Measurements from ENCODE around the gene AFG1L. TPM values are rescaled to one million over a fixed set of nuclear protein-coding genes. Genes with fewer than 3 reads are reported as not detected.

AFG1L gene
- total and polyA plus RNA-seq, 12 donors: 2.5 to 13.5 (median 6.6) TPM

GRCh38 chr6:108417027-108417426 is 122.2 kb downstream of the AFG1L start:
- Histone ChIP-seq H3K4me1 (replicated peaks in 1 of 2) (no peaks in the 10 kb centered on the region), H3K27ac (no peak overlapping the region), H3K27me3 (no peaks in the 10 kb centered on the region), H3K36me3 (replicated peaks in 1 of 2) (no peaks in the 10 kb centered on the region), H3K9me3 (replicated peaks in 1 of 3) (no peaks in the 10 kb centered on the region), H3K4me3 (no peak overlapping the region)
- 80 to 92% (median 87%) methylated on average over 5 to 6 of the region's 6 CpGs for WGBS, 4 donors
- no peak for DNase-seq
- intact Hi-C loops (cut with DNase I): no loop called here
- TF ChIP-seq POLR2A (IDR thresholded peaks at IDR 0.05): no peak

DNA sequence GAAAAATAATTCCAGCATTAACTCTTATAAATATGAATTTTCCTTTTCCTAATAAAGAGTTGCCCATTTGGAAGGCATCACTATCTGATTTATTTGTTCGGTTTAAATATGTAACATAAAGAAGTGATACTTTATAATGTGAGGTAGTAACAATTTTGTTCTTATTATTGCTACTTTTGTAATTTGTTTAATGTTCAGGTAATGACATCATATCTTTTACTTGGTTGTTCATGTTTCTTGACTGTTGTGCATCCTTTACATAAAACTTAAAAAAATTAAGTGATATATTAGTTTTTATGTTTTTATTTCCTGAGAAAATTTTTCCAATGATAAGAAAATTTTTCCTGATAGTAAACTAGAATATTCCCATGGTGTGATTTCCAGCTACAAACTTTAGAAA is 124.6 kb downstream of the AFG1L start:
- Histone ChIP-seq H3K4me1 (replicated peaks in 1 of 2) (no peaks in the 10 kb centered on the region), H3K4me3 (no peak overlapping the region), H3K27ac (no peak overlapping the region), H3K27me3 (no peaks in the 10 kb centered on the region), H3K9me3 (replicated peaks in 1 of 3) (no peaks in the 10 kb centered on the region), H3K36me3 (replicated peaks in 1 of 2) (no peaks in the 10 kb centered on the region)
- intact Hi-C loops (cut with DNase I): no loop called here
- TF ChIP-seq CTCF (IDR thresholded peaks at IDR 0.05): no peak
- DNase-seq: no peak
- 87 to 100% (median 94%) methylated on average over 1 of the region's 1 CpG for WGBS, 4 donors

DNA sequence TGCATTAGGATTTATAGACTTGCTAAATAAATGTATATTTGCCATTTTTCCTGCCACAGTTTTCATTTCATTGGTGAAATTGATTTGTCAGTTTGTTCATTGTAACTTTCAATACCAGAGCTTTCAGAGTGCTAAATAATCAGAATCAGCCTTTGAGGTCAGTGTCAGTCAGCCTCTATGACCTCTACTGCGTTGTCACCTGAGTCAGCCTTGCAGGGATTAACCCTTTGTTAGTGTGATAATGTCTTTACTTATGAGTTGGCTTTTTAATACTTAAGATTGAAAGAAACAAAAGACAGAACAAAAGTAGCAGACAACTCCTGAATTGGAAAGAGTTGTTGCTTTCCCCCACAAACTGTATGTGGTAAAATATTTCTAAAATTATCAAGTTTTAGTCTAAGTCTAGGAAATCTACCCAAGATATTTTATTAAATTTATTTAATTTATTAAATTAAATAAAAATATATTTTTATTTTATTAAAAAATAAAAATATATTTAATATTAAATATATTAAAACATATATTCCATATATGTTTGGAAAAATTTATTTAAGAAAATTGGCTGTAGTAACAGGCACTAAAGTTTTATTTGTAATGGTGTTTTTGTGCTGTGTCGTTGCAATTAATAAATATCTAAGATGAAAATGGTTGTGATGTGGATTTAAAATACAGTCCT is 125.2 kb downstream of the AFG1L start:
- H3K4me1 ChIP-seq (replicated peaks in 1 of 2): no peaks in the 10 kb centered on the region
- DNase-seq: no peak
- TF ChIP-seq POLR2A (IDR thresholded peaks at IDR 0.05) (no peak), CTCF (IDR thresholded peaks at IDR 0.05) (no peak)
- intact Hi-C loops (cut with DNase I): no loop called here
- 57 to 65% (median 60%) methylated on average over 2 of the region's 2 CpGs for WGBS, 4 donors
- no peaks in the 10 kb centered on the region for H3K27me3 ChIP-seq
- H3K4me3 ChIP-seq: no peak overlapping the region
- no peaks in the 10 kb centered on the region for H3K36me3 ChIP-seq (replicated peaks in 1 of 2)
- no peaks in the 10 kb centered on the region for H3K9me3 ChIP-seq (replicated peaks in 1 of 3)
- H3K27ac ChIP-seq: no peak overlapping the region

GRCh38 chr6:108421366-108421765 is 126.5 kb downstream of the AFG1L start:
- TF ChIP-seq POLR2A (IDR thresholded peaks at IDR 0.05) (no peak), CTCF (IDR thresholded peaks at IDR 0.05) (no peak)
- Histone ChIP-seq H3K9me3 (replicated peaks in 1 of 3) (no peaks in the 10 kb centered on the region), H3K36me3 (replicated peaks in 1 of 2) (no peaks in the 10 kb centered on the region), H3K4me1 (replicated peaks in 1 of 2) (no peaks in the 10 kb centered on the region), H3K4me3 (no peak overlapping the region), H3K27ac (no peak overlapping the region), H3K27me3 (no peaks in the 10 kb centered on the region)
- no peak for DNase-seq
- intact Hi-C loops (cut with DNase I): no loop called here
- 85 to 97% (median 94%) methylated on average over 6 of the region's 6 CpGs for WGBS, 4 donors

Data from adrenal gland (tissue), 12 donors.